SIG-M5 (cell line): ENCODE results near the gene RFTN1.

Experiments used
- DNase-seq: peaks from one replicate; lab custom pipeline; 2025; lab: John Stamatoyannopoulos, UW

Gene RFTN1

DNA sequence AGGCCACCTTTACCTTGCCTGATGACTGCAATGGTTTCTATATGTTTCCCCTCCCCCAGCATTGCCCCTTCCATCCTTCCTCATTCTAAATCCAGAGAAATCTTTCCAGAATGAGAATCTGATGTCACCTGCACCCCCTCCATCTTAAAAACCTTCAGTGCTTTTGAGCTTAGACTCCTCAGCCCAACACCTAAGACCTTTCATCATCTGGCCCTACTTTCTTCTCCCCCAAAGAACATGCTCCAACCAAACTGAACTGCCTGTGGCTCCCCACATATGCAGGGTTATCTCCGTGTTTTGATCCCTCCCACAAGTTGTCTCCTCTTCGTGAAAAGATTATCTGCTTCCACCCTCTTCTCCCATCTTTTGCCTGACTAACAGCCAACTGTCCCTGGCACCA, 27.3 kb downstream of the RFTN1 start:
- no peak for DNase-seq

DNA sequence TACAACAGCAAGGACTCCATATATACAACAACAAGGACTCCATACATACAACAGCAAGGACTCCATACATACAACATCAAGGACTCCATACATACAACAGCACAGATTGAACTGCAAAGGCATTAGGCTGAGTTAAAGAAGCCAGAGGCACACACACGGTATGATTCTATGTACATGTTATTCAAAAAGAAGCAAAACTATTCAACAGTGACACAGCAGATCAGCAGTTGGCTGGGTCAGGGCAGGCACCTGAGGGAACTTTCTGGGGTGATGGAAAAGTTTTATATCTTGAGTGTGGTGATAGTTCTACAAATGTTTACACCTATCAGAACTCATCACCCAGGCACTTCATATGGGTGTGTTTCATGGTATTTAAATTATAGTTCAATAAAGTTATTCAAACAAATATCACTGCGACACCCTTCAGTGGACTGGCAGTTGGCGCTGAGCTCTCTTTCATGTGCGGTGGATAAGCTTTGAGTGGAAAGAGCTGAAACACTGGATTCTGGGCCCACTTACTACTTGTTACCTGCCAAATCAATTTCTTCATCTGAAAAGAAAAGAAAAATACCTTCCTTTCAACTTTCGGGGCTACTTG, 28.0 kb downstream of the RFTN1 start:
- DNase-seq, result no peak

DNA sequence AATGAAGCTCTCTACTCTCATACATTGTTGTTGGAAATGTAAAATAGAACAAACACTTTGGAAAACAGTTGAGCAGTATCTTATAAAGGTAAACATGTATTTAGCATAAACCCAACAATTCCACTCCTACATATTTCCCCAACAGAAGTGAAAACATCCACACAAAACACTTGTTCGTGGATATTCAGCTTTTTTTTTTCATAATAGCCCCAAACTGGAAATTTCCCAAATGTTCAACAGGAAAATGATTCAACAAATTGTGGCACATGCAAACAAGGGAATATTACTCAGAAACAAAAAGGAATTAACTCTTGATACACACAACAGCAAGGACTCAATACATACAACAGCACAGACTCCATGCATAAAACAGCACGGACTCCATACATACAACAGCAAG, 28.5 kb downstream of the RFTN1 start:
- no peak for DNase-seq

DNA sequence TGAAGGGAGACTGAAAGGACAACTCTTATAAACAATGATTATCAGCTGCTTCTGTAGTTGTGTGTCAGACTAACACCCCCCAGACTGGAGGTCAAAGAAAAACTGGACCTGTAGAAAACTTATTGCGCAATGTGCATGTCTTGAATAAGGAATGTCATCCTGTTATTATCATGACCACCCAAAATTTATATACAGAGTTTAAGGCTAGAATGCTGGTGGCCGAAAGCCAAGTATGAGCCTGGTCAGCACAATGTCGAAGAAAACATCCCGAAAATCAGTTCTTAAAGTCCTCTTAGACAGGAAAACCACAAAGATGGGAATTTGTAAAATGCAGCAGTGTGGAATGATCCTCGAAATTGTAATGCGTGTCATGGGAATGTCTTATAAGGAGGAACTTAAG, 29.3 kb downstream of the RFTN1 start:
- DNase-seq, result no peak

DNA sequence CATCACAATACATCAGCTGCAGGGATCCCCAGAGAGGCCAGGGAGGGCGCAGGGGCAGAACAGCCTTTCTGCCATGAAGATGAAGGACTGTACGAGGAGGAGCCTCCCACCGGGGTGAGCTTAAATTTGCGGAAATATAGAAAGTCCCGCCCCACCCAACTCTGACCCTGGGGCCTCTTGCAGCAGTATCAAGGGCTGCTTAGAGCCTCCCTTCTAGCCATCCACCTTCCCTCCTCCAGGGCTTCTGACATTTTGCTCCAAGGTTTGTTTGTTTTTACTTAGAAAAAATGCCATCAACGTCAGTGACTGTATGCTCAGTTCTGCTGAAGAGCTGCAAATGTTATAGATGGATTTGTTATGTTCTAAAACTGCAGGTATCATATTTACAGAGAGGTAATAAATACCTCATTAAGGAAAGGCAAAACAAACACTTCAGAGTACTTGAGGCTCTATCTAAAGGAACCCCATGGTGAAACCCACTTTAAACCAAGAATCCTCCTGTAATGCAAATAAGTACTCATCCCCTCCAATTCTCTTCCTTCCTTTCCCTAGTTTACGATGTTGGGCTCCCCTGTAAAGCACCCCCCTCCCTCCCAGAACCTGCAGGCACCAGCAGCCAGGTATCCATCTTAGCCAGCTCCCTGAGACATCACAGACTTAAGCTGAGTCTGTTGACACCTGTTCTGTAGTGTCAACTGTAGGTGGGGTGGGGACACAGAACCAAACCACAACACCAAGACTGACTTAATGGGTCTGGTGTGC, 30.5 kb downstream of the RFTN1 start:
- no peak for DNase-seq

DNA sequence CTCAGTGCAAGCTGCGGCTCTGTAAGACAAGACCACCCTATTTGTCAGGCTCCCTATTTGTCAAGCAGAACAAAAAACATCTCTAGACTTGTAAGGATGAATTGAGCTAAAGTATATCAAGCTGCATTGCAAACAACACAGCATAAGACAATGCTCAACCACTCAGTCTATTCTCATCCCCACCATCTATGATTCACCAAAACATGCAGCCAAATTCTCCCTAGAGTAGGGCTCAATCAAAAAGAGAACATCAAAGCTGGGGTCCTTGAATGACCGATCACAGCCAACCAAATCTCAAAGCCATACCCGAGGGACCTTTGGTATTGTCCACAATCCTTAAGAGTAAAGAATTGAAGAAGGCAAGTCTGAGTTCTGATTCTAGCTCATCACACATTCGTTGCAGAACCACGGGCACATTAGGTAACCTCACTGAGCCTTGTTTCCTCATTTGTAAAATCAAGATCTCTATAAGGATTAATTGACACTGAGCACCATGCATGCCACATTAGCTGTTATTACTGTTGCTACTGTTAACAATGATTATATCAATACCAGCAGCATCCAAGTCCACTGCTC, 31.2 kb downstream of the RFTN1 start:
- DNase-seq, result no peak

DNA sequence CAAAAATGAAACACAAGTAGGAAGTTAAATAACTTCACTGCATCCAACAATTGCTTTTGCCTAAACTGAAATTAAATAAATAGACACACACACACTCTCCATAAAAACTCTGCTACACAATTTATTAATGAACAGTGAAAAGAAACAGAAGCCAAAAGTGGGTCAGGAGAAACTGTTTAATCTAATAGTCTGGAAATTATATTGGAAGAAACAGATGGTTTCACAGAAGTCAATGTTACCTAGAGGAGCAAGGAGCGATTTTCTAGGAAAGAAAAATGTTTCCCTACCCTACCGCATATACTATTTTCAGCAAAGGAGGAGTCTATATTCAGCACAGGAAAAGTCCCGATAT, 32.0 kb downstream of the RFTN1 start:
- DNase-seq, result no peak

DNA sequence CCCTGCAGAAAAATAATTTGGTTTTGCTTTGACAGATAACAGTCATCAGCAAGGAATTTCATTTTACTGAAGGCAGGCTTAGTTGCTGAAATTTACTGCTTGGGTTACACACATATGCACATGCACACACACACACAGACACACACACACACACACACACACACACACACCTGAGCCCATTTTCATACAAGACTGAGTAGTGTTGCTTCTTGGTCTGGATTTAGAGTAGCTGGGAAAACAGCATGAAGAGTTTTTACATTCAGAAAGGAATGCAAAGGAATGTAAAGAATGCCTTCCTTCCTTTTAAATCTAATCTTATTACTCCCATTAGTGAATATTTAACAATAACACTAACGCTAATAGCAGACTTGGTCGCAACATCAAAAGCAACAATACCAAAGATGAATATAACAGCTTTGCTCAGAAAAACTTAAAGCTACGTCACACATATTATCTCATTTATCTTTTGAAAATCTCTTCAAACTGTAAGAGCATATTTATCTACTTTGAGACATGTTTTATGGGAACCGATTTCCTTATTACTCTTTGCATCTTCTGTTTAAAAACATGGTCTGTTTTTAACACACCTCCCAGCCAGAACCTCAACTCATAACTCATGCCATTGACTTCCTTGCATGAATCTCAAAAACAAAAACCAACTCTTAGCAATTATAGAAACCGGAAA, 32.5 kb downstream of the RFTN1 start:
- DNase-seq, result no peak

DNA sequence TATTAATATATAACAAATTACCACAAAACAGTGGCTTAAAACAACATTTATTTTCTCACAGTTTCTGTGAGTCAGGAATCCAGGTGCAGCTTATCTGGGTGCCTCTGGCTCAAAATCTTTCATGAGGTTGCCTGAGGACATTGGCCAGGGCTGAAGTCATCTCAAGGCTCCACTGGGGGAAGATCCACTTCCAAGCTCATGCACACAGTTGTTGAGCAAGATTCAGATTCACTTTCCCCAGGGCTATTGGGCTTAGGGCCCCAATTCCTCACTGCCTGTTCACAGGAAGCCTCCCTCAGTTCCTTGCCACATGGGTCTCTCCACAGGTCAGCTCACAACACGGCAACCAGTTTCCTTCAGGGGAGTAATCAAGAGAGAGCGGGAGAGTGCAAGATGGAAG, 35.0 kb downstream of the RFTN1 start:
- DNase-seq, result no peak

DNA sequence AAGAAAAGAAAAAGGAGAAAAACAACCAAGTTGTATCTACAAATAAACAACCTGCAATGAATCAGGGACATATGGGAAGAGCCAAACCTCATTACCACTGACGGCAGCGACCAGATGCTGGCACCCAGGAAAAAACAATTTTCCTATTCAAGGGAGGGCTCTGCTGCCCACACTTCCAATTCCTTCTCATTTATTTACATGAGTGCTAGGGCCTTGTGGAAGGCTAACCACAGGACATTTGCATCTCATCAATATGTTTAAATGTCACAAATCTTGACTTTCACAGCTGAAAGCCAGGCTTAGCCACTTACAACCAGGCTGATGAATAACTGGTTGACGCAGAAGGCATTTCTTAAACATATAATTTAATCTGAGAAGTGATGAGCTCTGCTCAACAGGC, 36.0 kb downstream of the RFTN1 start:
- no peak for DNase-seq

DNA sequence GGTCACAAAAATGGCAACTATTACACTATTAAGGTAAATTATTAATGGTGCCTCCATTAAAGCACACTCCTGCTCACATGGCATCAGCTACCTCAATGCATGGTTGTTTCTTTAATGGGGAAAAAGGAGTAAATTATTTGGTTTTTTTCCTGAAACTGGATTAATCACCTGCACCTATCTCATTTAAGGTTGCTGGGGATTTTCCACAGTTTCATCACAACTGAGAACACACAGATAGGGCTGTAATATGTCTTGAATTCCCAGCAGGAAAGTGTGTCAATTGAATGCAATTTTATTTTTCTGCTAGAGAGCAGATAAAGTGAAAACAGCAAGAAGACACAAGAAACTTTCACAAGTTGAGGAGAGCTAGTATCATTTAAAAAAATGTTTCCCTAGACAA, 36.4 kb downstream of the RFTN1 start:
- no peak for DNase-seq

DNA sequence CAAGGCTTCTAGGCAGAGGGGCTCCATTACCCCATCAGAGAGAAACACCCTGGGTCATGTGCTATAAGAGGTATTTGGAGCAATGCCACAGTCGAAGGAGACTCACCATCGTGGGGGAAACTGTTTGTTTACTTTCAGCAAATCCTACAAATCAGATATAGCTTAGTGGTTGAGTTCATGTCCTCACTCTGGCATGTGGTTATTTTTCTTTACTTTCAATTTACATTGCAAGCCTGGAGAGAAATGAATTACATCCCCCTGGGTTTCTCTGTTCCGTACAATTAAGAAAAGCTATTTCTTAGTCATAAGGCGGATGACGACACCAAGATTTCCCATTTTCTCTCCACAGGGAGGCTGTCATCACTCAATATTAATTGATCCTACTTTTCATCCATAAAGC, 36.9 kb downstream of the RFTN1 start:
- DNase-seq, result no peak

DNA sequence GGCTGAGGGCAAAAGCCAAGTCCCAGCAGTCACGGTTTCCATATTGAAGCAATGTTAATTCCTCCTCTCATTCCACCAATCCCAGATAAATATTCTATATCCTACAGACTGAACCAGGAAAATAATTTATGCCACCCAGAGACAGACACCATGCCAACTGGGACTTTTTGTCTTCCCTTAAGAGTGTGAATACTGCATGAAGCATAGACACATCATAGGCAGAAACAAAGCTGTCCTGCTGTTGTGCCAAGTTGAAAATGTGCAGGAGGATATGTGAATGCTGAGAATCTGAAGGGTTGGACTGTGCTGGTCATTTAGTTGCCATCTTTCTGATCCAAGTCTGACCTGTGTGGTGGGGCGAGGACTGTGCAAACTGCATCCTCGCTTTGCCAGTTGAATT, 37.7 kb downstream of the RFTN1 start:
- no peak for DNase-seq

DNA sequence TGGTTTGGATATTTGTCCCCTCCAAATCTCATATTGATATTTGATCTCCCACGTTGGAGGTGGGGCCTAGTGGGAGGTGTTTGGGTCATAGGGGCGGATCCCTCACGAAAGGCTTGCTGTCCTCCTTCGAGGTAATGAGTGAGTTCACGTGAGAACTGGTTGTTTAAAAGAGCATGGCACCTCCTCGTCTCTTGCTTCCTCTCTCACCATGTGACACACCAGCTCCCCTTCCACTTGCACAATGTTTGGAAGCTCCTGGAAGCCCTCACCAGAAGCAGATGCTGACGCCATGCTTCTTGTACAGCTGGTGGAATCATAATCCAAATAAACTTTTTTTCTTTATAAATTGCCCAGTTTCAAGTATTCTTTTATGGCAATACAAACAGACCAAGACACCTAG, 38.6 kb downstream of the RFTN1 start:
- no peak for DNase-seq

DNA sequence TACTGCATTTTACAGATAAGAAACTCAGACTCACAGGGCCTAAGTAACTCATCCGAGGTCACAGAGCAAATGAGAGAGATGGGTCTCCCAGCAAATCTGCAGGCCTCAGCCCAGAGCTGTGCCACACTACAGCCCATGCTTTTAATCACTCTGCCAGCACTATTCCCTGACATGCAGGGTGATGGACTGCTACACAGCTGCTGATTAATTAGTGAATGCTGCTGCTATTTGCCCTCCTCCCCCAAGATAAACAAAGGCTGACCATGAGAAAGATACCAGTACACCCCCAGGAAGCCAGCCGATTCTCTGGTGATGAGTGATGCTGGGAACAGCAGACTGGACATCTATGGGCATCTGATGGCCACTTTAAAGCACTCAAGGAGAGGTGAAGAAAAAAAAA, 39.3 kb downstream of the RFTN1 start:
- DNase-seq, result no peak

DNA sequence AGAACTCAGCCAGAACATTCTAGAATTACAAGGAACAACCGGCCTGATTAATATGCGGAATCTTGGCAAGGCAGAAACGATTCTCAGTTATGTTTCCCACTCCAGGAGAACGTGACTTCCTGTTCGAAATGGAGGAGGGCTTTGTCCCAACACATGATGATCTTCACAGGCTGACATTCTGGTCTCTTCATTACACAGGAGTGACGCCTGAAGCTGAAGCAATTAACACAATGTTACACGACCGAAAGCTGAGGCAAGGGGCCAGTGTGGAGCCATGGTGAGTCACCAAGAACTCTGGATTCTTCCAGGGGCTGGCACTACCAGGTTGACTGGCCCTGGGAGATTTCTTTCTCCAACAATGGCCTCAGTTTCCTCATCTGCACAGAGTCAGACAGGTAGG, 40.9 kb downstream of the RFTN1 start:
- no peak for DNase-seq

DNA sequence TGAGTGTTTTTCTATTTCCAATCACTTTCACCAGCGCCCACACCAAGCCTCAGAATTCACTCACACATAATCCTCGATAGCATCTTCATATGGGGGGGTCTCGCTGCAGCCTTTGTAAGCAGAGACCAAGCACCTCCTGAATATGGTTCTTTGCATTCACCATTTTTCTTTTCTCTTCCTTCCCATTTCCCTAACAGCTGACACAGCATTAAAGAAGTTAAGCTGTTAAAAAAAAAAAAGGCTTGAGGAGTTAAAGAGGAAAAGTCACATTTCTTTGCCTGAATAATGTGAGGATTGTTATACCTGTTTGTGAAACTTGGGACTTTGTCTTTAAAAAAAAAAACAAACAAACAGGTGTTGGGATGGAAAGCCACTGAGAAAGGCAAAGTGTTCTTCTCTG, 41.6 kb downstream of the RFTN1 start:
- no peak for DNase-seq

DNA sequence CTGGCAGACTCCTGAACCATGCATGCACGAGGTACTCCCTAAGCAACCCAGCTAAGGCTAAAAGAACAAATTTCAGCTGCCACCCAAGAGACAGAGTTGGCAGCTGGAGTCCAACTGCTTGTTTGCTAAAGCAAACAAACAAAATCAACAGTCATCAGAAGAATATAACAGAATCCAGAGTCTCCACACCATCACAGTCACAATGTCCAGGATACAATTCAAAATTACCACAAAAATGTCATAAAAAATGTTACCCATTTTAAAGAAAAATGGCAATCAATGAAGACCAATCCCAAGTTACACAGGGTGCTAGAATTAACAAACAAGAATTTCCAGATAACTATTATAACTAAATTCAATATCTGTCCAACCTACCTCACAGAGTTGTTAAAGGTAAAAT, 42.9 kb downstream of the RFTN1 start:
- no peak for DNase-seq

DNA sequence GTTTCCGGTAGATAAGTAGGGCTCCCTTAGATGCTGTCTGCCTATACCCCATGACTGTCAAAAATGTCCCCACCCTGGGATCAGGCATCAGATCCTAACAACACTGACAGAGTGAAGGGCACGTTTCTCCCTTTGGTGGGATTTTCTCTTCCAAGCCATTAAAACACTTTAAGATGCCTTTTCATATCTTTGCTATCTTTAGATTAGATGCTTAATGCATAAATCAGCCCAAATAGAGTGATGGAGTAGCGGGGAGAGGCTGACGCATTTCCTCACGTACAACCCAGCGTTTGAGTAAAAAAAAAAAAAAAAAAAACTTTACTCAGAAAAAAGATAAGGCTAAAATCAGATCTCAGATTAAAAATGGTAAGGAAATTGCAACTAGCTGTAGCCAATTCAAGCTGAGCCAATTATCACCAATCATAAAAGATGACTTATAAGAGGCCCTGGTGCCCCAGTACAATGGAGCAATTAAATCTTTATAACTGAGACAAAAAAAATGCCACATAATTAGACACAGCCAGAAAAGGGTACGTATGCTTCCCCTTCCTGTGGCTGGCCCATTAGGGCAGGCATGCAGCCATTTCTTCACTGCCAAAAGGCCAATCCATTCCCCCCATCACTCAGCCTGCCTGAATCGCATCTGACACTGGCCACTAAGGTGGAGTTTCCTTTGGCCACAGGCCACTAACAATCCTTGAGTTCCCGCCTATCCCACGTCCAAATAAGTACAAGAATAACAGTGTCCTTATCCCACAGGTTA, 45.0 kb downstream of the RFTN1 start:
- no peak for DNase-seq

DNA sequence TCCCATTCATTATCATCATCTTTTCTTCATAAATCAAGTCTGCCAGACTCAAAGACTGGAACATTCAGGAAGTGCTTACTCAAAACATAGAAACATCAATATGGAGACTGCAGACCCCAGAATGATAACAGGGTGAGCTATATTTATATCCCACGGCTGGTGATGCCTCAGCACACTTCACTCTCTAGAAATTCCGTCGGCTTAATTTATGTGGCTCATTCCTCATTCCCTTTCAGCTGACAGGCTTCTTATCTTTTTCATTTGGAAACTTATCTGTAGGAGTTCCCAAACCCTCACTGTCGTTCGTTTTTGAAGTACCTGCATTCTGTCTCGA, 45.5 kb downstream of the RFTN1 start:
- DNase-seq, result no peak

DNA sequence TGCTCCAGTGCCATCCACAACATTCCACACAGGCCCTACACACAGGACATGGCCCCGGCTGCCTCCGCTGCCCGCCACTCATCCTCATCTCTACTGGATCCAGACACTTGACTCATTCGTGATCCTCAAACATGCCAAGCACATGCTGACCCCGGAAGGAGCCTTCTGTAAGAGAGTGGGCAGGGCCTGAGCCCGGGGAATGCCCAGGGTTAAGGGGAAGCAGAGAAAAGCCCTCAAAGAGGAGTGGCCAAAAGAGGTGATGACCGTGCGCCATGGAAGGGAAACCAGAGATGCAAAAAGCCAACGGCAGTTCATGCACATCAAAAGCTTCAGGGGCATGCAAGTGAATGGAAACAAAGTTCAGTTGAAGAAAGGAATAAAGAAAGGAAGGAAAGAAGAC, 46.1 kb downstream of the RFTN1 start:
- DNase-seq, result no peak

DNA sequence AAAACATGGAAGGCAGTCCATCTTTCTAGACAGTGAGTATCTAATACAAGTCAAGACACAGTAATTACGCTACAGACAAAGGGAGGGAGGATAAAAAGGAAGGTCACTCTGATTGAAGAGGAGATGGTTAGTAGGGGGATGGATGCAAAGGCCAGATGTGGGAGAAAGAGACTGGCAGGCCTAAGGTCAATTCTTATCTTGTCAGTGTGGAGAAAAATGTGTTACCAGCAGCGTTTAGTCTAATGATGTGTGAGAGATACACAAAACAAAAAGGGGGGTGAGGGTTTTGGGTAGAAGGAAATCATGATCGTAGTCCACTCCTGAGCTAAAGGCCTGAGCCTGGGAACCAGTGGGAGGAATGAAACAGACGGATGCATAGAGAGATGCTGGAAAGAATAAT, 46.7 kb downstream of the RFTN1 start:
- no peak for DNase-seq
